AG09319 (cell line): Measurements from ENCODE around the gene STK32C.

Source experiments
- DNase-seq: peaks from one replicate; pipeline ENCODE4 v3.0.0-alpha.2; 2010; ENCODE audit warnings: low read depth; ENCODE audit errors: extremely low read depth
- CTCF ChIP-seq: IDR thresholded peaks from 2 replicates; pipeline ENCODE4 v1.5.1; 2011; ENCODE audit warnings: low read depth, mild to moderate bottlenecking, inconsistent platforms, low read length, moderate library complexity

Gene STK32C

DNA sequence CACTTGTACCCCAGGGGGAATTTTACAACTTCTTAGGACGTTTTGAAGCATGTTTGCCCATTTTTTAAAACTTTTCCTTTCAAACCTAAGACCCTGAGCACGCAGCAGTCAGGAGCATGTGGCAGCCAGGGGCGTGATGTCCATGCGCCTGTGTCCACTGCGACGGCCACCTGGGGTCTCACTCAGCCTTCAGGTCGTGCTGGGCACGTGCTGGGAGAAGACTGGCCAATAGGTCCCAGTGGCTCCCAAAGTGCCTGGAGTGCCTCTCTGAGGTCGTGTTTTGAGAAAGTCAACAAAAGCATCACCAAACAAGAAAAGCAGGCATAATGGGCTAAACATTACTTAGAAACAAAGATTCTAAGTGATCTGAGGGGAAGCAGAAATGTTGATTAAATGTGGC is 39.1 kb upstream of the STK32C start:
- no peak for TF ChIP-seq CTCF
- no peak for DNase-seq

GRCh38 chr10:132345345-132345744 is 37.6 kb upstream of the STK32C start:
- no peak for TF ChIP-seq CTCF
- no peak for DNase-seq

DNA sequence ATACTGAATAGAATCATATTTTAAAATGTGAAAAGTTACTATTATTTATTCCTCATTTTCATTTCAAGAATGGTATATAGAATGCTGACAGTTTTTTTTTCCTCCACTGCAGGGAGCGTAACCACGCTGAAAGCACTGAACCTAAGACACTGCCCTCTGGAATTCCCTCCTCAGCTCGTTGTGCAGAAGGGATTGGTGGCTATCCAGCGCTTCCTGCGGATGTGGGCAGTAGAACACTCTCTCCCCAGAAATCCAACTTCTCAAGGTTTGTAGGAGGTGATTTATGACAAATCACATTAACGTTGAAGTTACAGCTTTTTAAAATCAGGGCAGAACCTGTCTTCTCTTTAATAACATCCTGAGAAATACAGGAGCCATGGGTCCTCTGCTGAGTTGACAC is 36.6 kb upstream of the STK32C start:
- no peak for DNase-seq

DNA sequence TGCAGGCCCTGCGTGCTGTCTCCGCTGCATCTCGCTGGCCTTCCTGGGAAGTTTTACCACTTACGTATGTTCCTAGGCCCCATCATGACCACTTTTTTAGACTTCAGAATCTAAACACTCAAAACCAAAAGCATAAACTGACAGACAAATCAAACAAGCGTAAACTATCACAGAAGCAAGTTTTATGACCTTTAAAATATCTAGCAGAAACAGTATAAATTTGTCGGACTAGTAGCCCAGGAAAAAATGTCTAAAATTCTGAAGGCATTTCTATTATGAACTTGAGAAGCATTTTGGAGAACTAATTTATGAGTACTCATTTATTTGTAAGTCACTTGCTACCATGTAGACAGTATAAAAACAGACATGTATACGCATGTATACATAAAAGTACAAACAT is 34.8 kb upstream of the STK32C start:
- TF ChIP-seq CTCF = no peak
- no peak for DNase-seq

More for the DNA sequence above, 36.6 kb upstream of the STK32C start:
- TF ChIP-seq CTCF = no peak

DNA sequence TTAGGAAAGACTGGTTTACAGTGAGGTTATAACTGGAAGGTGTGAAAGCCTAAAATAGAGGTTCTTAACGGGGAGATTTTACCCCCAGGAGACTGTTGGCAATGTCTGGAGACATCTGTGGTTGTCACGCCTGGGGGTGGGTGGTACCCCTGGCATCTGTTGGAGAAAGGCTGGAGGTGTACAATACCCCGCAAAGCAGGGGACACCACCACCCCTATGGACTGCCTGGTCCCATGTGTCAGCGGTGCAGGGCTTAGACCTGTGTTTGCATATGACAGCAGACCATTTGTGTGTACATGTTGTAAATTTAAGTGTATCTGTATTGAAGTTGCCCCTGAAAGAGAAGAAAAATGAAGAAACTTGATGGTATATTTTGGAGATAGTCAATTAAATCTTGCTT is 34.0 kb upstream of the STK32C start:
- no peak for TF ChIP-seq CTCF

DNA sequence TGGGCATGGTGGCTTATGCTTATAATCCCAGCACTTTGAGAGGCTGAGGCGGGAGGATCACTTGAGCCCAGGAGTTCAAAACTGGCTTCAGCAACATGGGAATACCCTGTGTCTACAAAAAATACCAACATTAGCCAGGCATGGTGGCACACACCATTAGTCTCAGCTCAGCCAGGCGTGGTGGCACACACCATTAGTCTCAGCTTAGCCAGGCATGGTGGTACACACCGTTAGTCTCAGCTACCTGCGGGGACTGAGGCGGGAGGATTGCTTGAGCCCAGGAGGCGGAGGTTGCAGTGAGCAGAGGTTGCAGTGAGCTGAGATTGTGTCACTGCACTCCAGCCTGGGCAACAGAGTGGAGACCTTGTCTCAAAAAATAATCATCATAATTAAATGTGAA is 33.3 kb upstream of the STK32C start:
- no peak for DNase-seq
- TF ChIP-seq CTCF = no peak

More for the DNA sequence above, 34.0 kb upstream of the STK32C start:
- no peak for DNase-seq

DNA sequence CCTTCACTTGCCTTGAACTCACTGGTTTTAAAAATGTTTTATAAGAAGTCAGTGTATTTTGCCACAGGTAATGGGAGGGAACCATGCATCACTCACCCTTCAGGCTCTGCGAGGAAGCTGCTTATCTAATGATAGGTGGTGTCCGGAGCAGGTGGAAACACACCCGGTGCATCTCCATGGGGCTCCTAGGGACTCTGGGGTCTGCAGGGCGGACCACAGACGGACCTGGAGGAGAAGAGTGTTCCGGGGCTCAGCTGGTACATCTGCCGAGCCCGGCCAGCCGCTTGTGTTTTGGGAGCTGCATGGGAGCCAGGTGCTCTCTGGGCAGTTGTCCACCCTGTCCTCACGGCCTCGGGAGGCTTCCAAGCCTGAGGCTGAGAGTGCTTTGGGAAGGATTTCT is 31.5 kb upstream of the STK32C start:
- DNase-seq = no peak
- no peak for TF ChIP-seq CTCF
